Measurements from ENCODE around the gene NPL. TPM values are rescaled to one million over a fixed set of nuclear protein-coding genes. Genes with fewer than 3 reads are reported as not detected.
A peak's percentile ranks its signal among the peaks of the same experiment; 100 is the strongest.

Gene NPL
- total and polyA plus RNA-seq, 2 of the 13 experiments (the other 11 are each of a cell fraction or from before 2014, with no cell fraction given) = 0.03 to 0.04 TPM

- TF ChIP-seq ZNF230 (CRISPR knock-in tag; IDR thresholded peaks at IDR 0.05) = no peak
- TF ChIP-seq DPF2 (CRISPR knock-in tag; IDR thresholded peaks at IDR 0.05; ENCODE audit: borderline replicate concordance, low read depth) = no peak
- TF ChIP-seq RNF2 (conservative IDR thresholded peaks at IDR 0.05; ENCODE audit: low read depth) = peak; percentile 53; the same call in 1 of the 2 replicates
- TF ChIP-seq ZNF235 (CRISPR knock-in tag; IDR thresholded peaks at IDR 0.05; ENCODE audit: borderline replicate concordance) = peak; percentile 79; the same call in 1 of the 2 replicates
- TF ChIP-seq ZNF556 (CRISPR knock-in tag; IDR thresholded peaks at IDR 0.05; ENCODE audit: borderline replicate concordance) = peak; percentile 24; the same call in 1 of the 2 replicates
- no peak for TF ChIP-seq BHLHE40 (IDR thresholded peaks at IDR 0.05; ENCODE audit: low read length)
- no peak for TF ChIP-seq HIC2 (CRISPR knock-in tag; IDR thresholded peaks at IDR 0.05; ENCODE audit: low read depth)
- peak; percentile 56; the same call in 1 of the 2 replicates for TF ChIP-seq ZNF569 (CRISPR knock-in tag; IDR thresholded peaks at IDR 0.05; ENCODE audit: borderline replicate concordance)
- TF ChIP-seq POGZ (CRISPR knock-in tag; IDR thresholded peaks at IDR 0.05) = peak; percentile 71; the same call in 1 of the 2 replicates
- TF ChIP-seq FOXC1 (CRISPR knock-in tag; IDR thresholded peaks at IDR 0.05; ENCODE audit: borderline replicate concordance) = peak; percentile 89
- TF ChIP-seq HMGA1 (CRISPR knock-in tag; conservative IDR thresholded peaks at IDR 0.05) = no peak
- 0 out of 2 replicates have a peak, but pooled peaks have one; percentile 45 for TF ChIP-seq ZNF777 (CRISPR knock-in tag; IDR thresholded peaks at IDR 0.05)
- no peak; the same call in 1 of the 2 replicates for TF ChIP-seq IKZF5 (CRISPR knock-in tag; IDR thresholded peaks at IDR 0.05)
- TF ChIP-seq ZNF431 (CRISPR knock-in tag; IDR thresholded peaks at IDR 0.05; ENCODE audit: borderline replicate concordance, low read depth) = peak; percentile 83; the same call in 1 of the 2 replicates
- TF ChIP-seq TCF7 (IDR thresholded peaks at IDR 0.05; ENCODE audit: low read depth) = no peak
- TF ChIP-seq SALL2 (CRISPR knock-in tag; IDR thresholded peaks at IDR 0.05) = peak; percentile 89; the same call in 1 of the 2 replicates
- TF ChIP-seq MTF1 (CRISPR knock-in tag; IDR thresholded peaks at IDR 0.05) = no peak
- no peak for TF ChIP-seq NFYB (CRISPR knock-in tag; IDR thresholded peaks at IDR 0.05)
- peak; percentile 89 for TF ChIP-seq GMEB1 (CRISPR knock-in tag; IDR thresholded peaks at IDR 0.05; ENCODE audit: borderline replicate concordance)
- TF ChIP-seq ZNF674 (CRISPR knock-in tag; IDR thresholded peaks at IDR 0.05; ENCODE audit: low read depth) = peak; percentile 87; the same call in 1 of the 2 replicates
- no peak for TF ChIP-seq FLYWCH1 (CRISPR knock-in tag; IDR thresholded peaks at IDR 0.05)
- TF ChIP-seq ZNF460 (CRISPR knock-in tag; IDR thresholded peaks at IDR 0.05; ENCODE audit: borderline replicate concordance) = peak; percentile 21; the same call in 1 of the 2 replicates
- TF ChIP-seq RFX5 (IDR thresholded peaks at IDR 0.05; ENCODE audit: low read depth, low read length) = peak; percentile 58; the same call in 1 of the 2 replicates
- peak; percentile 81 for TF ChIP-seq MYC (CRISPR knock-in tag; IDR thresholded peaks at IDR 0.05; ENCODE audit: borderline replicate concordance)
Observed at GRCh38 chr1:182839209-182840066, 49.9 kb downstream of the NPL start, which contains the start of gene DHX9 (continued).

Data from HepG2 (cell line).